Measurements from ENCODE around the gene UBE2V1.

UBE2V1 gene

GRCh38 chr20:50153153-50153499, 40.2 kb upstream of the UBE2V1 start:
- Histone ChIP-seq H3K36me3 (ENCODE audit: insufficient read depth, low read length) (no peaks in the 10 kb centered on the region; the same call in 1 of the 2 replicates), H3K79me2 (ENCODE audit: insufficient read depth, low read length) (peaks cover 54% of the 10 kb centered on the region), H3K4me1 (ENCODE audit: insufficient read depth, low read length, poor library complexity, severe bottlenecking) (peaks cover 44% of the 10 kb centered on the region), H3K27me3 (ENCODE audit: insufficient read depth, low read length, poor library complexity, severe bottlenecking) (no peaks in the 10 kb centered on the region), H3K4me2 (ENCODE audit: low read depth, low read length, poor library complexity, severe bottlenecking) (peak overlapping the region; percentile 93), H2AFZ (ENCODE audit: low read length) (peak overlapping the region; percentile 67), H3K9me2 (replicated peaks; ENCODE audit: low read depth, low read length) (no peaks in the 10 kb centered on the region), H4K20me1 (ENCODE audit: insufficient read depth, low read length, poor library complexity, severe bottlenecking) (peaks cover 29% of the 10 kb centered on the region), H3K9ac (ENCODE audit: low read depth, low read length, poor library complexity, severe bottlenecking) (peak overlapping the region; percentile 95), H3F3A (ENCODE audit: low read depth) (no peaks in the 10 kb centered on the region), H3K9me3 (ENCODE audit: insufficient read depth, low read depth, low read length) (no peaks in the 10 kb centered on the region), H3K4me3 (ENCODE audit: low read length, poor library complexity, severe bottlenecking) (peak overlapping the region; percentile 96)
- TF ChIP-seq EZH2phosphoT487 (IDR thresholded peaks at IDR 0.05; ENCODE audit: borderline replicate concordance) (no peak), CTCF (conservative IDR thresholded peaks at IDR 0.05; ENCODE audit: low read length) (no peak)

- H3K4me2 ChIP-seq (ENCODE audit: low read depth, low read length, poor library complexity, severe bottlenecking), result peak overlapping the region; percentile 93
- H3K79me2 ChIP-seq (ENCODE audit: insufficient read depth, low read length), result peaks cover 59% of the 10 kb centered on the region
- H3K36me3 ChIP-seq (ENCODE audit: insufficient read depth, low read length), result no peaks in the 10 kb centered on the region; the same call in 1 of the 2 replicates
- peaks cover 50% of the 10 kb centered on the region for H3K4me1 ChIP-seq (ENCODE audit: insufficient read depth, low read length, poor library complexity, severe bottlenecking)
- no peaks in the 10 kb centered on the region for H3K27me3 ChIP-seq (ENCODE audit: insufficient read depth, low read length, poor library complexity, severe bottlenecking)
- H4K20me1 ChIP-seq (ENCODE audit: insufficient read depth, low read length, poor library complexity, severe bottlenecking), result peaks cover 29% of the 10 kb centered on the region
- no peaks in the 10 kb centered on the region for H3F3A ChIP-seq (ENCODE audit: low read depth)
- peak overlapping the region; percentile 96 for H3K4me3 ChIP-seq (ENCODE audit: low read length, poor library complexity, severe bottlenecking)
- peak; percentile 25; the same call in 1 of the 2 replicates for TF ChIP-seq CTCF (conservative IDR thresholded peaks at IDR 0.05; ENCODE audit: low read length)
- TF ChIP-seq EZH2phosphoT487 (IDR thresholded peaks at IDR 0.05; ENCODE audit: borderline replicate concordance), result no peak
- H3K9me2 ChIP-seq (replicated peaks; ENCODE audit: low read depth, low read length), result no peaks in the 10 kb centered on the region
- no peak overlapping the region; the same call in 1 of the 2 replicates for H2AFZ ChIP-seq (ENCODE audit: low read length)
- H3K9me3 ChIP-seq (ENCODE audit: insufficient read depth, low read depth, low read length), result no peaks in the 10 kb centered on the region
- H3K9ac ChIP-seq (ENCODE audit: low read depth, low read length, poor library complexity, severe bottlenecking), result peak overlapping the region; percentile 95
Observed at GRCh38 chr20:50152394-50153152, 39.6 kb upstream of the UBE2V1 start.

GRCh38 chr20:50151034-50151743, 38.2 kb upstream of the UBE2V1 start:
- H3K4me1 ChIP-seq (ENCODE audit: insufficient read depth, low read length, poor library complexity, severe bottlenecking), result peaks cover 62% of the 10 kb centered on the region
- H3K27me3 ChIP-seq (ENCODE audit: insufficient read depth, low read length, poor library complexity, severe bottlenecking), result no peaks in the 10 kb centered on the region
- H3F3A ChIP-seq (ENCODE audit: low read depth), result no peaks in the 10 kb centered on the region
- peak overlapping the region; percentile 93 for H3K4me2 ChIP-seq (ENCODE audit: low read depth, low read length, poor library complexity, severe bottlenecking)
- no peaks in the 10 kb centered on the region; the same call in 1 of the 2 replicates for H3K36me3 ChIP-seq (ENCODE audit: insufficient read depth, low read length)
- no peak overlapping the region for H2AFZ ChIP-seq (ENCODE audit: low read length)
- no peak for TF ChIP-seq EZH2phosphoT487 (IDR thresholded peaks at IDR 0.05; ENCODE audit: borderline replicate concordance)
- no peak for TF ChIP-seq CTCF (conservative IDR thresholded peaks at IDR 0.05; ENCODE audit: low read length)
- H4K20me1 ChIP-seq (ENCODE audit: insufficient read depth, low read length, poor library complexity, severe bottlenecking), result peaks cover 32% of the 10 kb centered on the region
- no peaks in the 10 kb centered on the region for H3K9me2 ChIP-seq (replicated peaks; ENCODE audit: low read depth, low read length)
- peak overlapping the region; percentile 95 for H3K9ac ChIP-seq (ENCODE audit: low read depth, low read length, poor library complexity, severe bottlenecking)
- H3K79me2 ChIP-seq (ENCODE audit: insufficient read depth, low read length), result peaks cover 73% of the 10 kb centered on the region
- H3K9me3 ChIP-seq (ENCODE audit: insufficient read depth, low read depth, low read length), result no peaks in the 10 kb centered on the region
- H3K4me3 ChIP-seq (ENCODE audit: low read length, poor library complexity, severe bottlenecking), result peak overlapping the region; percentile 96
